HEK293 (cell line): ENCODE data around the gene PIGR.

Experiments used
- ZSCAN30 ChIP-seq: fragments of 450-650 bp; IDR thresholded peaks from 2 replicates; pipeline ENCODE4 v1.5.1; 2018; ENCODE audit warnings: missing biosample characterization, mild to moderate bottlenecking, missing genetic modification characterization, moderate library complexity
- TF ChIP-seq, protein P1 (sequence below): fragments of 450-650 bp; formaldehyde crosslinking; IDR thresholded peaks from 2 replicates; pipeline ENCODE4 v1.5.1; 2016; ENCODE audit warnings: missing biosample characterization, missing genetic modification characterization, low read depth

DNA sequence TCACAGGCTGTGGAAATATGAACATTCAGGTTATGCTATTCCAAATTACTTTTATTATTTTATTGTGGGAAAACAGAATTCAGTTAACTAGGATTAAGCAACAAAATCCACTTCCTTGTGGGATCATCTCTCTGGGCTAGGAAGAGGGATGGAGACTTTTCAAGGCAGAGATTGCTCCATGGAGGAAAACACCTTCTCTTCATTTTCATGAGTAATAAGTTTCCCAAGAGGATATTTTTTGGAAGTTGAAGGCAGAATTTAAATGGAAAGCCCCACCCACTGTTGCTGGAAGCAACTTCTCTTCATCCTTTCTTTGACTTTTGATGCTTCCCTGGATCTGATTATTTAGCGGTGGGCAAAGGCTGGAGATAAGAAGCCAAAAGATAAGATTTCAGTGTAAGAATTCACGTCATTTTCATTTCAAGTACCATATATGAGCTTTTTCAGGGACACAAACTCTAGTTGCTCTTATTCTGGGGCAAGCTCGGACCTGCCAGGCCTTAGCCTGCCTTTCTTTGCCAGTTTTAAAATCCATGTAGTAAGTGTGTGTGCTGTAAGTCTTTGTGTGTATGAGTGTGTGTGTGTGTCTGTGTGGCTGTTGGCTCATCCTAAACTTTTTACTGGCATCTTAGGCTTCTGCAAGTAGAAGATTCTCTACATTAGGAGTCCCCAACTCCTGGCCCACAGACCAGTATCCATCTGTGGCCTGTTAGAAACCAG is 60.8 kb downstream of the PIGR start:
- TF ChIP-seq, protein P1, sequence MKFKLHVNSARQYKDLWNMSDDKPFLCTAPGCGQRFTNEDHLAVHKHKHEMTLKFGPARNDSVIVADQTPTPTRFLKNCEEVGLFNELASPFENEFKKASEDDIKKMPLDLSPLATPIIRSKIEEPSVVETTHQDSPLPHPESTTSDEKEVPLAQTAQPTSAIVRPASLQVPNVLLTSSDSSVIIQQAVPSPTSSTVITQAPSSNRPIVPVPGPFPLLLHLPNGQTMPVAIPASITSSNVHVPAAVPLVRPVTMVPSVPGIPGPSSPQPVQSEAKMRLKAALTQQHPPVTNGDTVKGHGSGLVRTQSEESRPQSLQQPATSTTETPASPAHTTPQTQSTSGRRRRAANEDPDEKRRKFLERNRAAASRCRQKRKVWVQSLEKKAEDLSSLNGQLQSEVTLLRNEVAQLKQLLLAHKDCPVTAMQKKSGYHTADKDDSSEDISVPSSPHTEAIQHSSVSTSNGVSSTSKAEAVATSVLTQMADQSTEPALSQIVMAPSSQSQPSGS (tag by site-specific recombination), result no peak
- no peak for TF ChIP-seq ZSCAN30 (tag by site-specific recombination)
